CD14-positive monocyte (primary cell): ENCODE results near the gene NDUFB3. TPM values are rescaled to one million over a fixed set of nuclear protein-coding genes. Genes with fewer than 3 reads are reported as not detected.

ENCODE experiments used
- DNase-seq, 3 donors: peaks; one replicate each; pipeline ENCODE4 v3.0.0-alpha.2; 2011 to 2022
- H2AFZ ChIP-seq: 2 replicates; pipeline ENCODE4 v1.6.0; 2012; ENCODE audit warnings: mild to moderate bottlenecking, low read depth, low read length, inconsistent platforms; ENCODE audit not compliant: insufficient read depth, poor library complexity, severe bottlenecking
- H3K27ac ChIP-seq, 2 donors: 1 replicate in 1 of 2; 2 replicates in 1 of 2; pipeline ENCODE4 v1.5.1; 2012 to 2013; ENCODE audit warnings: low read length in 2 of 2, control low read depth in 1 of 2, inconsistent platforms in 1 of 2, low read depth in 1 of 2, mild to moderate bottlenecking in 1 of 2
- H3K27me3 ChIP-seq, 2 donors: one replicate each; pipeline versions ENCODE4 v1.6.0 to v1.6.1; 2011 to 2013; ENCODE audit warnings: low read length in 2 of 2; ENCODE audit not compliant: control insufficient read depth in 2 of 2, insufficient read depth in 2 of 2
- H3K36me3 ChIP-seq, 2 donors: replicated peaks in 1 of 2; 1 replicate in 1 of 2; 2 replicates in 1 of 2; pipeline versions ENCODE4 v1.5.1 to v1.6.1; 2012 to 2013; ENCODE audit warnings: low read length in 2 of 2, control low read depth in 1 of 2, inconsistent platforms in 1 of 2, mild to moderate bottlenecking in 1 of 2; ENCODE audit not compliant: insufficient read depth in 2 of 2, control insufficient read depth in 1 of 2
- H3K4me1 ChIP-seq, 2 donors: 1 replicate in 1 of 2; 2 replicates in 1 of 2; pipeline versions ENCODE4 v1.5.1 to v1.6.1; 2012 to 2013; ENCODE audit warnings: low read length in 2 of 2, control low read depth in 1 of 2, inconsistent platforms in 1 of 2, mild to moderate bottlenecking in 1 of 2, moderate library complexity in 1 of 2; ENCODE audit not compliant: insufficient read depth in 2 of 2, control insufficient read depth in 1 of 2
- H3K4me2 ChIP-seq: replicated peaks from 2 replicates; pipeline ENCODE3; 2012; ENCODE audit warnings: low read length, moderate library complexity, mild to moderate bottlenecking; ENCODE audit not compliant: poor library complexity, severe bottlenecking; ENCODE audit errors: extremely low read depth
- H3K4me3 ChIP-seq, 3 experiments: fragments of 200-600 bp in 1 of 3; sonication (generic) in 1 of 3; replicated peaks in 1 of 3; 1 replicate in 2 of 3; 2 replicates in 1 of 3; pipeline ENCODE4 v1.5.1; 2011 to 2013; ENCODE audit warnings: low read length in 3 of 3, mild to moderate bottlenecking in 3 of 3, control low read depth in 2 of 3, low read depth in 2 of 3, inconsistent platforms in 1 of 3, moderate library complexity in 1 of 3
- H3K79me2 ChIP-seq: 2 replicates; pipeline ENCODE4 v1.6.0; 2012; ENCODE audit warnings: mild to moderate bottlenecking, control low read depth, inconsistent platforms, low read length, moderate library complexity; ENCODE audit not compliant: insufficient read depth
- H3K9ac ChIP-seq: 2 replicates; pipeline ENCODE4 v1.6.0; 2017; ENCODE audit warnings: low read length, mild to moderate bottlenecking; ENCODE audit not compliant: insufficient read depth, poor library complexity, severe bottlenecking
- H3K9me3 ChIP-seq, 2 donors: replicated peaks in 1 of 2; 1 replicate in 1 of 2; 2 replicates in 1 of 2; pipeline versions ENCODE4 v1.5.1 to v1.6.1; 2012 to 2013; ENCODE audit warnings: low read length in 2 of 2, control low read depth in 1 of 2; ENCODE audit not compliant: control insufficient read depth in 1 of 2, insufficient read depth in 1 of 2
- H4K20me1 ChIP-seq: 2 replicates; pipeline ENCODE4 v1.6.0; 2012; ENCODE audit warnings: mild to moderate bottlenecking, low read length, control low read depth, moderate library complexity; ENCODE audit not compliant: insufficient read depth
- H3K27ac Mint-ChIP-seq, 7 donors: one replicate each; pipeline ENCODE4 v1.8.0; 2020; ENCODE audit warnings: mild to moderate bottlenecking in 7 of 7, mixed read lengths in 7 of 7, moderate library complexity in 6 of 7, inconsistent platforms in 2 of 7
- H3K27me3 Mint-ChIP-seq, 3 donors: one replicate each; pipeline ENCODE4 v1.8.0; 2021 to 2022; ENCODE audit warnings: low read depth in 3 of 3, mild to moderate bottlenecking in 3 of 3, mixed read lengths in 3 of 3, moderate library complexity in 3 of 3, inconsistent platforms in 1 of 3
- H3K36me3 Mint-ChIP-seq, 2 donors: one replicate each; pipeline ENCODE4 v1.8.0; 2020; ENCODE audit warnings: mixed read lengths in 2 of 2, inconsistent platforms in 1 of 2, mild to moderate bottlenecking in 1 of 2
- H3K4me1 Mint-ChIP-seq: one replicate; pipeline ENCODE4 v1.8.0; 2020; ENCODE audit warnings: mild to moderate bottlenecking, mixed read lengths
- H3K4me3 Mint-ChIP-seq, 2 donors: one replicate each; pipeline ENCODE4 v1.8.0; 2020; ENCODE audit warnings: mild to moderate bottlenecking in 2 of 2, mixed read lengths in 2 of 2, moderate library complexity in 1 of 2
- H3K9me3 Mint-ChIP-seq, 7 donors: one replicate each; pipeline ENCODE4 v1.8.0; 2020 to 2022; ENCODE audit warnings: mixed read lengths in 7 of 7, mild to moderate bottlenecking in 6 of 7, moderate library complexity in 6 of 7, inconsistent platforms in 2 of 7
- CTCF ChIP-seq: fragments of 200-600 bp; IDR thresholded peaks from one replicate; pipeline ENCODE4 v1.8.0; 2022; ENCODE audit warnings: antibody characterized with exemption, mild to moderate bottlenecking
- WGBS: methylation state at CpG from one replicate; pipeline ENCODE4 v1.1.5; 2013; ENCODE audit warnings: missing lambda C conversion rate; ENCODE audit not compliant: insufficient coverage; 5-methylcytosine and 5-hydroxymethylcytosine counted together
- intact Hi-C, 2 donors: fragments of 100-400 bp; cut with micrococcal nuclease; formaldehyde crosslinking; loops; one replicate each; pipeline versions ENCODE4 v1.15.0 to v1.15.1; 2023
- polyA plus RNA-seq, 3 donors: library from polyadenylated mRNA; depleted of rRNA in 1 of 3; unstranded in 2 of 3; stranded (reverse) in 1 of 3; fragments of 300-500 nt in 2 of 3; fragments of >200 nt in 1 of 3; fragmentation: Illumina TruSeq in 2 of 3; gene quantifications; 1 replicate in 2 of 3; 2 replicates in 1 of 3; pipeline ENCODE4 v1.2.3, GENCODE V29; 2012 to 2021

Gene NDUFB3
- polyA plus RNA-seq, 3 donors, result 26.3 to 340 (median 313) TPM

GRCh38 chr2:201064797-201065329 is 6.9 kb upstream of the NDUFB3 start:
- Mint-ChIP-seq H3K36me3 (peaks cover 14 to 17% of the 10 kb centered on the region in 2 donors), H3K27me3 (peaks cover 0 to 3% (median 2%) of the 10 kb centered on the region in 3 donors), H3K4me3 (no peak overlapping the region), H3K4me1 (peaks cover 40% of the 10 kb centered on the region), H3K27ac (peak overlapping the region in 1 of 7 donors; percentile 20), H3K9me3 (no peaks in the 10 kb centered on the region)
- Histone ChIP-seq H2AFZ (no peak overlapping the region), H3K4me2 (no peak overlapping the region), H4K20me1 (peaks cover 66% of the 10 kb centered on the region), H3K79me2 (peaks cover 94% of the 10 kb centered on the region), H3K27ac (no peak overlapping the region), H3K27me3 (no peaks in the 10 kb centered on the region), H3K36me3 (peaks cover 0 to 14% of the 10 kb centered on the region in 2 donors), H3K9ac (no peak overlapping the region), H3K4me3 (no peak overlapping the region), H3K9me3 (no peaks in the 10 kb centered on the region), H3K4me1 (peaks cover 9 to 28% of the 10 kb centered on the region in 2 donors)
- intact Hi-C loops, result loop anchor here (5.0 kb wide), 2 partner anchors 103 to 158 kb away; partner anchors contain the start of gene ORC2 (in 2 of the 2)
- no peak for TF ChIP-seq CTCF
- DNase-seq, result no peak
- WGBS, result no CpG with 5 or more reads among the region's 2 CpGs

- H3K27me3 Mint-ChIP-seq, result peaks cover 0 to 2% (median 2%) of the 10 kb centered on the region in 3 donors
- H3K36me3 Mint-ChIP-seq, result peaks cover 2 to 7% of the 10 kb centered on the region in 2 donors
- 0% methylated on average over 19 of the region's 21 CpGs for WGBS
- peak overlapping the region; percentile 98 to 100 for H3K4me3 Mint-ChIP-seq
- Histone ChIP-seq H3K4me2 (peak overlapping the region; percentile 91), H3K27ac (peak overlapping the region; percentile 48 to 94), H3K36me3 (no peaks in the 10 kb centered on the region), H3K9me3 (no peaks in the 10 kb centered on the region), H2AFZ (peak overlapping the region; percentile 87), H3K79me2 (peaks cover 99% of the 10 kb centered on the region), H3K4me3 (peak overlapping the region; percentile 76 to 89 (median 83)), H4K20me1 (peaks cover 35% of the 10 kb centered on the region), H3K27me3 (no peaks in the 10 kb centered on the region), H3K4me1 (peaks cover 28 to 52% of the 10 kb centered on the region in 2 donors), H3K9ac (peak overlapping the region; percentile 90)
- peak overlapping the region; percentile 87 to 99 (median 92) for H3K27ac Mint-ChIP-seq
- DNase-seq, result peak in 2 of 3 donors; percentile 10 to 12
- TF ChIP-seq CTCF, result no peak
- intact Hi-C loops, result loop anchor here (2.0 to 10.0 kb wide), 5 partner anchors 46 to 166 kb away; partner anchors contain the start of genes CASP10 (in 1 of the 2) and CFLAR (in 1 of the 2)
- peaks cover 43% of the 10 kb centered on the region for H3K4me1 Mint-ChIP-seq
- no peaks in the 10 kb centered on the region for H3K9me3 Mint-ChIP-seq
Observed at GRCh38 chr2:201070948-201071478, 788 bp upstream of the NDUFB3 start.
